IMR-90 (cell line): ENCODE results near the gene NAV1.

Experiments used
- POLR2A ChIP-seq: IDR thresholded peaks from 2 replicates; pipeline ENCODE4 v1.6.1; 2012; ENCODE audit warnings: mild to moderate bottlenecking, low read depth, low read length
- RCOR1 ChIP-seq: IDR thresholded peaks from 2 replicates; pipeline ENCODE4 v1.6.1; 2012; ENCODE audit warnings: mild to moderate bottlenecking, low read length, improper control_type of control experiment; ENCODE audit not compliant: insufficient replicate concordance
- RFX5 ChIP-seq: IDR thresholded peaks from 2 replicates; pipeline ENCODE4 v1.8.0; 2012; ENCODE audit warnings: low read depth, mild to moderate bottlenecking, low read length, moderate library complexity
- TF ChIP-seq, protein P1 (sequence below): conservative IDR thresholded peaks from 2 replicates; pipeline ENCODE4 v1.5.1; 2012; ENCODE audit warnings: mild to moderate bottlenecking, low read depth, low read length, improper control_type of control experiment

DNA sequence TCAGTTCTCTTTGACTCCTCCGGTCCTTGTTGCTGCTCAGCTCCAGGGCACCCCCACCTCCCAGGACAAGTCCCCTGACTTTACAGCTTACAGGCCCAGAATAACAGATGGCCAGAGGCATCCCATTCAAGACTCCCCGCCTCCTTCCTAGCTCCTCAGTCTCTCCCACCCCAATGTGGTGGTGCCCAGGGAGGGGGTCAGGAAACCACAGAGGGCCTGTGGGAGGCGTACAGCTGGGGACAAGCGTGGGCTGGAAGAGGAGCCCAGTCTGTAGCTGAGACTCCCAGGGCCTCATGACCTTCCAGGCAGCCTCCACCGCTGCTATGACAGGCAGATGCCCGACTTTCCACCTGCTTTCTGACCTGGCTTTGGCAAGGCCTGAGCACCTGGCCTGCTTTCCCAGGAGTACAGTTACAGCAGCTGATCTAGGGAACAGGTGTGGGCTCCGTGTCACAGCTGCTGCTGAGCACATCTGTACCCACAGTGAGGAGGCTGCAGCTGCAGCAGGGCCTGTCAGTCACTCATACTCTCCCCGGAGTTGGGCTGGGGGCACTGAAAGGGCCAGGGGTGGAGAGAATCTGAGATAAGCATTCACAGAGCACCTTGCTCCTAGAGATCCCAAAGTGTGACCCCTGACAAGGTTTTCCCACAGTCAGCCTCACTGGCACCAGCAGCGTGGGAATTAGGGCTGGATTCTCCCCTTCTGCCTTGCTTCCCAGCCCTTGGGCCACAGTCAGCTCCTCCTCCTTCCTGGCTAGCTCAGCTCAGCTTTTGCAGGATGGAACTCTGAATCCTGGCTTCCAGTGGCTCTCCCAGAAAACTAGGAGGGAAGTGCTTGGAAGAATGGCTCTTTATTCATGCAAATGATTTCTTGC is 7.1 kb upstream of the NAV1 start:
- TF ChIP-seq, protein P1, sequence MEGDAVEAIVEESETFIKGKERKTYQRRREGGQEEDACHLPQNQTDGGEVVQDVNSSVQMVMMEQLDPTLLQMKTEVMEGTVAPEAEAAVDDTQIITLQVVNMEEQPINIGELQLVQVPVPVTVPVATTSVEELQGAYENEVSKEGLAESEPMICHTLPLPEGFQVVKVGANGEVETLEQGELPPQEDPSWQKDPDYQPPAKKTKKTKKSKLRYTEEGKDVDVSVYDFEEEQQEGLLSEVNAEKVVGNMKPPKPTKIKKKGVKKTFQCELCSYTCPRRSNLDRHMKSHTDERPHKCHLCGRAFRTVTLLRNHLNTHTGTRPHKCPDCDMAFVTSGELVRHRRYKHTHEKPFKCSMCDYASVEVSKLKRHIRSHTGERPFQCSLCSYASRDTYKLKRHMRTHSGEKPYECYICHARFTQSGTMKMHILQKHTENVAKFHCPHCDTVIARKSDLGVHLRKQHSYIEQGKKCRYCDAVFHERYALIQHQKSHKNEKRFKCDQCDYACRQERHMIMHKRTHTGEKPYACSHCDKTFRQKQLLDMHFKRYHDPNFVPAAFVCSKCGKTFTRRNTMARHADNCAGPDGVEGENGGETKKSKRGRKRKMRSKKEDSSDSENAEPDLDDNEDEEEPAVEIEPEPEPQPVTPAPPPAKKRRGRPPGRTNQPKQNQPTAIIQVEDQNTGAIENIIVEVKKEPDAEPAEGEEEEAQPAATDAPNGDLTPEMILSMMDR, result no peak
- TF ChIP-seq RFX5, result no peak
- TF ChIP-seq POLR2A, result no peak
- TF ChIP-seq RCOR1, result no peak
